ENCODE data around the gene DDX21.

DDX21 gene

DNA sequence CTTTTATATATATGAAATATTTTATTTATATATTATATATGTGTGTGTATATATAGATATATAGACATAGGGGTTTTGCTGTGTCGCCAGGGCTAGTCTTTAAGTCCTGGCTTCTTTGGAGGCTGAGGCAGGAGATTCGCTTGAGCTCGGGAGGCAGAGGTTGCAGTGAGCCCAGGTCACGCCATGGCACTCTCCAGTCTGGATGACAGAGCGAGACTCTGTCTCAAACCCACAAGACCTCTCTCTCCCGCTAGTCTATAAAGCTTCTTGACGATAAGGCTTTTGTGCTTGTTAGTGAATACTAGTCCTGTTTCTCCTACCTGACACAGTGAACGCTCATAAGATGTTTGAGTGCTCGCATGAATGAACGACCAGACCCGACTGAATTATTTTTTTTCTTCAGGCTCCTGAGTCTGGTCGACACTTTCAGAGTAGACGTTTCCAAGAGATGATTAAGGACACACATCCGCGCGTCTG, 577 bp upstream of the DDX21 start:
- Histone ChIP-seq H4K91ac (ENCODE audit: low read depth, low read length) (peak overlapping the region; percentile 29), H3K9me3 (ENCODE audit: insufficient read depth, low read depth, low read length) (peaks cover 2% of the 10 kb centered on the region), H4K12ac (ENCODE audit: low read depth, low read length) (peak overlapping the region; percentile 28), H2BK120ac (ENCODE audit: insufficient read depth, low read length, poor library complexity) (no peak overlapping the region), H2BK12ac (ENCODE audit: low read length) (no peak overlapping the region), H3K14ac (ENCODE audit: low read length) (no peak overlapping the region), H3K23ac (ENCODE audit: low read length) (no peak overlapping the region), H3K4me2 (ENCODE audit: low read length) (peak overlapping the region; percentile 83), H3K18ac (ENCODE audit: low read length) (no peak overlapping the region), H3K4me1 (ENCODE audit: control insufficient read depth in 1 of 2, insufficient read depth in 2 of 2, low read length in 2 of 2) (peaks cover 0 to 2% of the 10 kb centered on the region in 2 experiments), H3K27ac (ENCODE audit: low read depth, low read length) (peak overlapping the region; percentile 45), H3K4ac (ENCODE audit: low read depth, low read length) (no peak overlapping the region), H2AFZ (ENCODE audit: insufficient read depth, low read length, poor library complexity) (peak overlapping the region; percentile 32), H3K27me3 (ENCODE audit: insufficient read depth, low read length) (no peaks in the 10 kb centered on the region), H4K8ac (ENCODE audit: low read depth, low read length) (peak overlapping the region; percentile 67), H2AK5ac (ENCODE audit: low read length) (no peak overlapping the region), H2BK5ac (ENCODE audit: low read depth, low read length, poor library complexity) (no peak overlapping the region), H3K79me1 (ENCODE audit: low read length) (peaks cover 4% of the 10 kb centered on the region), H3K9ac (ENCODE audit: low read length) (peak overlapping the region; percentile 84), H3K4me3 (ENCODE audit: low read depth, low read length) (peak overlapping the region; percentile 98), H3K36me3 (ENCODE audit: control insufficient read depth in 1 of 2, insufficient read depth in 2 of 2, low read length in 2 of 2) (peaks cover 1 to 9% of the 10 kb centered on the region in 2 experiments), H3K79me2 (ENCODE audit: control insufficient read depth, insufficient read depth, low read length, poor library complexity) (peaks cover 19% of the 10 kb centered on the region)
- no CpG with 5 or more reads among the region's 16 CpGs for WGBS (ENCODE audit: extremely low coverage, insufficient coverage, insufficient read length)
- DNase-seq = peak in 1 of 2 donors; percentile 9

GRCh38 chr10:68957284-68957615, 1.3 kb downstream of the DDX21 start:
- Histone ChIP-seq H2AK5ac (ENCODE audit: low read length) (no peak overlapping the region), H4K12ac (ENCODE audit: low read depth, low read length) (no peak overlapping the region), H3K27ac (ENCODE audit: low read depth, low read length) (no peak overlapping the region), H3K4ac (ENCODE audit: low read depth, low read length) (peak overlapping the region; percentile 99), H2BK120ac (ENCODE audit: insufficient read depth, low read length, poor library complexity) (no peak overlapping the region), H3K4me3 (ENCODE audit: low read depth, low read length) (no peak overlapping the region), H3K14ac (ENCODE audit: low read length) (no peak overlapping the region), H4K91ac (ENCODE audit: low read depth, low read length) (no peak overlapping the region), H3K23ac (ENCODE audit: low read length) (no peak overlapping the region), H2BK12ac (ENCODE audit: low read length) (no peak overlapping the region), H2BK5ac (ENCODE audit: low read depth, low read length, poor library complexity) (no peak overlapping the region), H3K4me1 (ENCODE audit: control insufficient read depth in 1 of 2, insufficient read depth in 2 of 2, low read length in 2 of 2) (peaks cover 0 to 2% of the 10 kb centered on the region in 2 experiments), H3K36me3 (ENCODE audit: control insufficient read depth in 1 of 2, insufficient read depth in 2 of 2, low read length in 2 of 2) (peaks cover 5 to 10% of the 10 kb centered on the region in 2 experiments), H4K8ac (ENCODE audit: low read depth, low read length) (no peak overlapping the region), H3K4me2 (ENCODE audit: low read length) (peak overlapping the region; percentile 83), H3K79me2 (ENCODE audit: control insufficient read depth, insufficient read depth, low read length, poor library complexity) (peaks cover 19% of the 10 kb centered on the region), H2AFZ (ENCODE audit: insufficient read depth, low read length, poor library complexity) (no peak overlapping the region), H3K18ac (ENCODE audit: low read length) (no peak overlapping the region), H3K9ac (ENCODE audit: low read length) (peak overlapping the region; percentile 73), H3K9me3 (ENCODE audit: insufficient read depth, low read depth, low read length) (peaks cover 2% of the 10 kb centered on the region), H3K27me3 (ENCODE audit: insufficient read depth, low read length) (no peaks in the 10 kb centered on the region), H3K79me1 (ENCODE audit: low read length) (peaks cover 4% of the 10 kb centered on the region)
- no CpG with 5 or more reads among the region's 7 CpGs for WGBS (ENCODE audit: extremely low coverage, insufficient coverage, insufficient read length)
- no peak for DNase-seq

GRCh38 chr10:68957654-68958053, 1.7 kb downstream of the DDX21 start:
- H3K23ac ChIP-seq (ENCODE audit: low read length) = no peak overlapping the region
- H2AK5ac ChIP-seq (ENCODE audit: low read length) = no peak overlapping the region
- peaks cover 0 to 2% of the 10 kb centered on the region in 2 experiments for H3K4me1 ChIP-seq (ENCODE audit: control insufficient read depth in 1 of 2, insufficient read depth in 2 of 2, low read length in 2 of 2)
- H3K79me2 ChIP-seq (ENCODE audit: control insufficient read depth, insufficient read depth, low read length, poor library complexity) = peaks cover 19% of the 10 kb centered on the region
- H3K79me1 ChIP-seq (ENCODE audit: low read length) = peaks cover 4% of the 10 kb centered on the region
- H3K27me3 ChIP-seq (ENCODE audit: insufficient read depth, low read length) = no peaks in the 10 kb centered on the region
- no peak overlapping the region for H2BK120ac ChIP-seq (ENCODE audit: insufficient read depth, low read length, poor library complexity)
- no peak overlapping the region for H2BK5ac ChIP-seq (ENCODE audit: low read depth, low read length, poor library complexity)
- H3K14ac ChIP-seq (ENCODE audit: low read length) = no peak overlapping the region
- no peak overlapping the region for H4K8ac ChIP-seq (ENCODE audit: low read depth, low read length)
- H3K4me2 ChIP-seq (ENCODE audit: low read length) = peak overlapping the region; percentile 83
- H3K18ac ChIP-seq (ENCODE audit: low read length) = no peak overlapping the region
- H3K27ac ChIP-seq (ENCODE audit: low read depth, low read length) = no peak overlapping the region
- H3K36me3 ChIP-seq (ENCODE audit: control insufficient read depth in 1 of 2, insufficient read depth in 2 of 2, low read length in 2 of 2) = peaks cover 7 to 12% of the 10 kb centered on the region in 2 experiments
- H4K91ac ChIP-seq (ENCODE audit: low read depth, low read length) = no peak overlapping the region
- H2BK12ac ChIP-seq (ENCODE audit: low read length) = no peak overlapping the region
- H3K4ac ChIP-seq (ENCODE audit: low read depth, low read length) = peak overlapping the region; percentile 99
- no peak overlapping the region for H2AFZ ChIP-seq (ENCODE audit: insufficient read depth, low read length, poor library complexity)
- peaks cover 2% of the 10 kb centered on the region for H3K9me3 ChIP-seq (ENCODE audit: insufficient read depth, low read depth, low read length)
- WGBS (ENCODE audit: extremely low coverage, insufficient coverage, insufficient read length) = no CpG with 5 or more reads among the region's 3 CpGs
- no peak overlapping the region for H3K4me3 ChIP-seq (ENCODE audit: low read depth, low read length)
- H3K9ac ChIP-seq (ENCODE audit: low read length) = no peak overlapping the region
- no peak overlapping the region for H4K12ac ChIP-seq (ENCODE audit: low read depth, low read length)
- no peak for DNase-seq

- Histone ChIP-seq H3K4ac (ENCODE audit: low read depth, low read length) (peak overlapping the region; percentile 85), H3K79me1 (ENCODE audit: low read length) (peaks cover 4% of the 10 kb centered on the region), H4K12ac (ENCODE audit: low read depth, low read length) (no peak overlapping the region), H2BK12ac (ENCODE audit: low read length) (no peak overlapping the region), H3K9ac (ENCODE audit: low read length) (no peak overlapping the region), H3K27me3 (ENCODE audit: insufficient read depth, low read length) (no peaks in the 10 kb centered on the region), H3K4me1 (ENCODE audit: control insufficient read depth in 1 of 2, insufficient read depth in 2 of 2, low read length in 2 of 2) (peaks cover 0 to 2% of the 10 kb centered on the region in 2 experiments), H2BK120ac (ENCODE audit: insufficient read depth, low read length, poor library complexity) (no peak overlapping the region), H4K8ac (ENCODE audit: low read depth, low read length) (no peak overlapping the region), H2AFZ (ENCODE audit: insufficient read depth, low read length, poor library complexity) (no peak overlapping the region), H3K14ac (ENCODE audit: low read length) (no peak overlapping the region), H3K27ac (ENCODE audit: low read depth, low read length) (no peak overlapping the region), H3K18ac (ENCODE audit: low read length) (no peak overlapping the region), H2AK5ac (ENCODE audit: low read length) (no peak overlapping the region), H4K91ac (ENCODE audit: low read depth, low read length) (no peak overlapping the region), H2BK5ac (ENCODE audit: low read depth, low read length, poor library complexity) (no peak overlapping the region), H3K4me3 (ENCODE audit: low read depth, low read length) (no peak overlapping the region), H3K79me2 (ENCODE audit: control insufficient read depth, insufficient read depth, low read length, poor library complexity) (peaks cover 19% of the 10 kb centered on the region), H3K36me3 (ENCODE audit: control insufficient read depth in 1 of 2, insufficient read depth in 2 of 2, low read length in 2 of 2) (peaks cover 17 to 31% of the 10 kb centered on the region in 2 experiments), H3K9me3 (ENCODE audit: insufficient read depth, low read depth, low read length) (peaks cover 2% of the 10 kb centered on the region), H3K4me2 (ENCODE audit: low read length) (no peak overlapping the region), H3K23ac (ENCODE audit: low read length) (no peak overlapping the region)
- no CpG with 5 or more reads among the region's 4 CpGs for WGBS (ENCODE audit: extremely low coverage, insufficient coverage, insufficient read length)
- no peak for DNase-seq
Measured at GRCh38 chr10:68959695-68960527, 3.9 kb downstream of the DDX21 start.
